Measurements from ENCODE around the gene ROBO1. TPM values are rescaled to one million over a fixed set of nuclear protein-coding genes. Genes with fewer than 3 reads are reported as not detected.

ROBO1 gene
- total RNA-seq, 2 donors from 2014 or later = 7.6 to 19.7 TPM

DNA sequence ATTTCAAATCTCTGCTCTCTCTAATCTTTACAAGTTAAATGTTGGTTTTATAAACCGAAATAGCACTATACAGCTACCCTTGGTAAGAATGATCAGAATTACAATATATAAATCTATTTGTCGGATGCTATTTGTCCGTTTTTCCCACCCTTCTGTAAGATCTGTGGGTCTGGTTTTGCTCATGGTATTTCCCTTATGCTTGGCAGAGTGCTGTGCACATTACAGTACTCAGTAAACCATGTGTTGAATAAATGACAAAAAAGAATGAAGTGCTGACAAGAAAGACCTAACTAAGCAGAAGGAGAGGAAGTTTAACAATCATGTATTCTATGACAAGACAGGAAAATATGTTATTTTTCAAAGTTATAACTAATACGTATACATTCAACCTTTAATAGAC lies 827.2 kb downstream of the ROBO1 start:
- no peak for DNase-seq (ENCODE audit: low spot score)
- H3K27ac ChIP-seq = no peak overlapping the region
- H3K4me3 ChIP-seq = no peak overlapping the region
- no peaks in the 10 kb centered on the region for H3K27me3 ChIP-seq
- no peaks in the 10 kb centered on the region for H3K9me3 ChIP-seq
- H3K4me1 ChIP-seq = no peaks in the 10 kb centered on the region
- H3K36me3 ChIP-seq = no peaks in the 10 kb centered on the region
- TF ChIP-seq, protein P1, sequence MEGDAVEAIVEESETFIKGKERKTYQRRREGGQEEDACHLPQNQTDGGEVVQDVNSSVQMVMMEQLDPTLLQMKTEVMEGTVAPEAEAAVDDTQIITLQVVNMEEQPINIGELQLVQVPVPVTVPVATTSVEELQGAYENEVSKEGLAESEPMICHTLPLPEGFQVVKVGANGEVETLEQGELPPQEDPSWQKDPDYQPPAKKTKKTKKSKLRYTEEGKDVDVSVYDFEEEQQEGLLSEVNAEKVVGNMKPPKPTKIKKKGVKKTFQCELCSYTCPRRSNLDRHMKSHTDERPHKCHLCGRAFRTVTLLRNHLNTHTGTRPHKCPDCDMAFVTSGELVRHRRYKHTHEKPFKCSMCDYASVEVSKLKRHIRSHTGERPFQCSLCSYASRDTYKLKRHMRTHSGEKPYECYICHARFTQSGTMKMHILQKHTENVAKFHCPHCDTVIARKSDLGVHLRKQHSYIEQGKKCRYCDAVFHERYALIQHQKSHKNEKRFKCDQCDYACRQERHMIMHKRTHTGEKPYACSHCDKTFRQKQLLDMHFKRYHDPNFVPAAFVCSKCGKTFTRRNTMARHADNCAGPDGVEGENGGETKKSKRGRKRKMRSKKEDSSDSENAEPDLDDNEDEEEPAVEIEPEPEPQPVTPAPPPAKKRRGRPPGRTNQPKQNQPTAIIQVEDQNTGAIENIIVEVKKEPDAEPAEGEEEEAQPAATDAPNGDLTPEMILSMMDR (IDR thresholded peaks at IDR 0.05) = no peak

DNA sequence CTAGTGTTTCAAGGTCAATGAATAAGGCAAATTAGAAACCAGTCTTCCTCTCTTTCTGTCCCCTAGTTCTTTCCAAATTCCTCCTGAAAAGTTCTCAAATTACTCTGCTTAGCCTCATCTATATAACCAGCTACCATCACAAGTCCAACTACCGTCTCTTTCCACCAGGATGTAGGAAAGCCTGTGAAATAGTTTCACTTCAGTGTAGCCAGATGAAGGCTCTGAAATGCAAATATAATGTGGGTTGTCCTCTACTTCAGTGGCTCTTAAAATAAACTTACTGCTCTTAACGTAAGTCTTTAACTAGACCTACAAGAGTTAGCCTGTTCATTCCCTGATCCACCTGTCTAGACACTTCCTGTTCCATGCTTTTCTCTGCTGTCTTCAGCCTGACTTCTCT lies 827.7 kb downstream of the ROBO1 start:
- TF ChIP-seq, protein P1 (IDR thresholded peaks at IDR 0.05) = no peak
- H3K27me3 ChIP-seq = no peaks in the 10 kb centered on the region
- H3K9me3 ChIP-seq = no peaks in the 10 kb centered on the region
- H3K27ac ChIP-seq = no peak overlapping the region
- DNase-seq (ENCODE audit: low spot score) = no peak
- H3K4me3 ChIP-seq = no peak overlapping the region
- H3K36me3 ChIP-seq = no peaks in the 10 kb centered on the region
- H3K4me1 ChIP-seq = no peaks in the 10 kb centered on the region

DNA sequence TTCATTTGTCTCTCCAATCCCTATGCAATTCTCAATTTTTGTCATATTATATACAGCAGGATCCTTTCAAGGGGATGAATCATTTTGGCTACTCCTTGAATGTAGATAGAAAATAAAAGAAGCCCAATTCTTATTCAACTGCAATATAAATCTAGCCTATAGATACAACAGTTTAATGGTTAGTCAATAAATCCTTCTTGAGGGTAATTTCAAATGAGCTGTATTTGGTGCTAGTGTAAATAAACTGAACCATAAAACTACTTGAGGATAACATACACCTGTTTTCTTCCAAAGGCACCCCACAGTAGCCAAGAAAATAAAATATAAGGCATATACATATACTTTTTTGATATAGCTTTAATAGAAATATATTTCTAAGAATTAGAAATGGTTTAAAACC lies 830.3 kb downstream of the ROBO1 start:
- Histone ChIP-seq H3K9me3 (no peaks in the 10 kb centered on the region), H3K36me3 (no peaks in the 10 kb centered on the region), H3K4me1 (no peaks in the 10 kb centered on the region), H3K27ac (no peak overlapping the region), H3K4me3 (no peak overlapping the region), H3K27me3 (no peaks in the 10 kb centered on the region)
- DNase-seq (ENCODE audit: low spot score) = no peak
- TF ChIP-seq, protein P1 (IDR thresholded peaks at IDR 0.05) = no peak

DNA sequence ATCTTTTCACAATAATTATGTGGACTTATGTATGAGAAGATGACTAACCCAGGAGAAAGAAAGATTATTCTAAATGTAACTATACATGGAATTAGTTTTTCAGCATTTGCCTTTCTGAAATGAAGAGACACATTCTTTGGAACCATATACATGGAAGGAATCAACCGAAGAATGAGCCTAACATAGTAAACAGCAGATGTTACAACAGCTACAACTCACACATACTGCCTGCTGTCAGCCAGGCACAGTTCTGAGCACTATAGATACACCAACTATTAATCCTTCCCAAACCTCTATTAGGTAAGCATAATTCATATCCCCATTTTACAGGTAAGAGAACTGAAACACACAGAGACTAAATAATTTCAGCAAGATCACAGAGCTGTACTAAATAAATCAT lies 840.0 kb downstream of the ROBO1 start:
- Histone ChIP-seq H3K4me1 (no peaks in the 10 kb centered on the region), H3K36me3 (no peaks in the 10 kb centered on the region), H3K9me3 (no peaks in the 10 kb centered on the region), H3K27me3 (no peaks in the 10 kb centered on the region), H3K27ac (no peak overlapping the region), H3K4me3 (no peak overlapping the region)
- TF ChIP-seq, protein P1 (IDR thresholded peaks at IDR 0.05) = no peak
- DNase-seq (ENCODE audit: low spot score) = no peak

DNA sequence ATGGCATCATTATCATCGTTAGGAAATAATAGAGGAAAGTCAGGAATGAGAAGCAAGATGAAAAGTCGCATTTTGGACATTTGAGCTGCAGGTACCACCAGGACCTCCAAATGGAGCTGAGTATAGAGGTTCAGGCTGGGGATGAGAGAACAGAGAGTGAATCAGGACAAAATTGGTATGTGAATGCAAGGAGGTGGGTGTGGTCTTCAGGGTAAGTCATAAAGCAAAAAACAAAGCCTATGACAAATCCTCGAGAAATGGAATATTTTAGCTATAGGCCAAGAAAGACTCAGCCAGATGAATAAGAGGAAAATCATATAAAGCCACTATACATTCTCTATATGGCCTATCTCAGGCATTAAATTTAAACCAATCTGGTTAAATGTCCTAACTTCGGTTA lies 841.3 kb downstream of the ROBO1 start:
- no peaks in the 10 kb centered on the region for H3K27me3 ChIP-seq
- TF ChIP-seq, protein P1 (IDR thresholded peaks at IDR 0.05) = no peak
- no peaks in the 10 kb centered on the region for H3K9me3 ChIP-seq
- no peak overlapping the region for H3K27ac ChIP-seq
- H3K4me1 ChIP-seq = no peaks in the 10 kb centered on the region
- no peak for DNase-seq (ENCODE audit: low spot score)
- H3K36me3 ChIP-seq = no peaks in the 10 kb centered on the region
- H3K4me3 ChIP-seq = no peak overlapping the region

GRCh38 chr3:78924711-78925110 lies 843.1 kb downstream of the ROBO1 start:
- no peaks in the 10 kb centered on the region for H3K36me3 ChIP-seq
- H3K9me3 ChIP-seq = no peaks in the 10 kb centered on the region
- TF ChIP-seq, protein P1 (IDR thresholded peaks at IDR 0.05) = no peak
- H3K4me3 ChIP-seq = no peak overlapping the region
- H3K27me3 ChIP-seq = no peaks in the 10 kb centered on the region
- no peaks in the 10 kb centered on the region for H3K4me1 ChIP-seq
- no peak overlapping the region for H3K27ac ChIP-seq
- DNase-seq (ENCODE audit: low spot score) = no peak

Measured in right atrium auricular region (tissue), 2 donors.